Measurements from ENCODE around the gene POGK.

Gene POGK

GRCh38 chr1:166836733-166837132 lies 2.5 kb upstream of the POGK start:
- Histone ChIP-seq H3K36me3 (ENCODE audit: control insufficient read depth in 2 of 2, insufficient read depth in 1 of 2, low read length in 2 of 2) (peaks cover 0 to 11% of the 10 kb centered on the region in 2 experiments; a peak in 1 of 3 replicates), H3K9me3 (ENCODE audit: control insufficient read depth, insufficient read depth, low read depth, low read length) (no peaks in the 10 kb centered on the region), H3K4me1 (ENCODE audit: control insufficient read depth, insufficient read depth, low read length) (no peaks in the 10 kb centered on the region), H3K4me3 (ENCODE audit: low read depth, low read length) (no peak overlapping the region), H3K27ac (ENCODE audit: extremely low read depth, low read depth, low read length) (no peak overlapping the region)
- ChIA-PET POLR2A (no interaction called here), CTCF (interaction anchor here (0.6 kb wide), 2 partner anchors 8 to 358 kb away, joined by 3 read pairs; no protein-coding TSS in a partner anchor)
- no peak for TF ChIP-seq ZNF610 (tag by site-specific recombination; IDR thresholded peaks at IDR 0.05; ENCODE audit: borderline replicate concordance)
- no peak for TF ChIP-seq ZNF629 (tag by site-specific recombination; IDR thresholded peaks at IDR 0.05)
- no peak for TF ChIP-seq ZNF548 (tag by site-specific recombination; IDR thresholded peaks at IDR 0.05)

- no peaks in the 10 kb centered on the region for H3K4me1 ChIP-seq (ENCODE audit: control insufficient read depth, insufficient read depth, low read length)
- H3K4me3 ChIP-seq (ENCODE audit: low read depth, low read length) = peak overlapping the region; percentile 62
- 0 out of 2 replicates have a peak, but pooled peaks have one; percentile 16 for TF ChIP-seq ZXDB (tag by site-specific recombination; IDR thresholded peaks at IDR 0.05)
- TF ChIP-seq ZBTB6 (tag by site-specific recombination; IDR thresholded peaks at IDR 0.05) = no peak
- TF ChIP-seq PRDM10 (tag by site-specific recombination; IDR thresholded peaks at IDR 0.05) = peak; percentile 34; the same call in 1 of the 2 replicates
- peak; percentile 52 for TF ChIP-seq ZBTB20 (tag by site-specific recombination; IDR thresholded peaks at IDR 0.05)
- peak; percentile 59; the same call in 1 of the 2 replicates for TF ChIP-seq TCF7L2 (IDR thresholded peaks at IDR 0.05; ENCODE audit: borderline replicate concordance, low read depth, low read length)
- TF ChIP-seq CTCF (tag by site-specific recombination; IDR thresholded peaks at IDR 0.05) = peak; percentile 55
- no peak for TF ChIP-seq ZNF529 (tag by site-specific recombination; IDR thresholded peaks at IDR 0.05; ENCODE audit: insufficient replicate concordance)
- 0 out of 2 replicates have a peak, but pooled peaks have one; percentile 46 for TF ChIP-seq PBX3 (CRISPR knock-in tag; IDR thresholded peaks at IDR 0.05)
- 0 out of 2 replicates have a peak, but pooled peaks have one; percentile 22 for TF ChIP-seq ZBTB8A (tag by site-specific recombination; IDR thresholded peaks at IDR 0.05)
- TF ChIP-seq KLF9 (tag by site-specific recombination; IDR thresholded peaks at IDR 0.05; ENCODE audit: low read depth) = peak; percentile 33; the same call in 1 of the 2 replicates
- no peak for TF ChIP-seq KLF16 (tag by site-specific recombination; IDR thresholded peaks at IDR 0.05)
- 0 out of 2 replicates have a peak, but pooled peaks have one; percentile 30 for TF ChIP-seq IKZF3 (tag by site-specific recombination; IDR thresholded peaks at IDR 0.05)
- TF ChIP-seq ZNF202 (tag by site-specific recombination; IDR thresholded peaks at IDR 0.05; ENCODE audit: borderline replicate concordance) = no peak
- no peak for TF ChIP-seq ZNF768 (tag by site-specific recombination; IDR thresholded peaks at IDR 0.05)
- 0 out of 2 replicates have a peak, but pooled peaks have one; percentile 13 for TF ChIP-seq PATZ1 (tag by site-specific recombination; IDR thresholded peaks at IDR 0.05)
- peak overlapping the region; percentile 69 for H3K27ac ChIP-seq (ENCODE audit: extremely low read depth, low read depth, low read length)
- H3K36me3 ChIP-seq (ENCODE audit: control insufficient read depth in 2 of 2, insufficient read depth in 1 of 2, low read length in 2 of 2) = peaks cover 12 to 41% of the 10 kb centered on the region in 2 experiments
- CTCF ChIA-PET = interaction anchor here (1.0 kb wide), 1 partner anchor 14 kb away, joined by 3 read pairs; no protein-coding TSS in a partner anchor
- H3K9me3 ChIP-seq (ENCODE audit: control insufficient read depth, insufficient read depth, low read depth, low read length) = no peaks in the 10 kb centered on the region
- POLR2A ChIA-PET = interaction anchor here (0.6 to 1.6 kb wide), 11 partner anchors 11 to 714 kb away, joined by 3 to 21 read pairs (median 4); partner anchors contain the start of genes POU2F1 and TADA1
Observed at GRCh38 chr1:166839600-166840308, 479 bp downstream of the POGK start.

Data from HEK293 (cell line).